SIG-M5 (cell line): ENCODE data around the gene MRPL32.

ENCODE experiments used
- DNase-seq: peaks from one replicate; lab custom pipeline; 2025; lab: John Stamatoyannopoulos, UW

Gene MRPL32

GRCh38 chr7:42964849-42965805 lies 33.0 kb downstream of the MRPL32 start:
- DNase-seq = no peak

- no peak for DNase-seq
These were observed 35.2 kb downstream of the MRPL32 start for GRCh38 chr7:42967391-42967790.

GRCh38 chr7:42972699-42973500 lies 40.7 kb downstream of the MRPL32 start:
- no peak for DNase-seq

- DNase-seq = no peak
These were observed 44.2 kb downstream of the MRPL32 start for GRCh38 chr7:42976371-42976770.

- no peak for DNase-seq
These were observed 46.3 kb downstream of the MRPL32 start for GRCh38 chr7:42978496-42978895.

GRCh38 chr7:42980084-42980483 lies 47.9 kb downstream of the MRPL32 start:
- DNase-seq = no peak

- DNase-seq = no peak
These were observed 48.3 kb downstream of the MRPL32 start for GRCh38 chr7:42980514-42980913.

DNA sequence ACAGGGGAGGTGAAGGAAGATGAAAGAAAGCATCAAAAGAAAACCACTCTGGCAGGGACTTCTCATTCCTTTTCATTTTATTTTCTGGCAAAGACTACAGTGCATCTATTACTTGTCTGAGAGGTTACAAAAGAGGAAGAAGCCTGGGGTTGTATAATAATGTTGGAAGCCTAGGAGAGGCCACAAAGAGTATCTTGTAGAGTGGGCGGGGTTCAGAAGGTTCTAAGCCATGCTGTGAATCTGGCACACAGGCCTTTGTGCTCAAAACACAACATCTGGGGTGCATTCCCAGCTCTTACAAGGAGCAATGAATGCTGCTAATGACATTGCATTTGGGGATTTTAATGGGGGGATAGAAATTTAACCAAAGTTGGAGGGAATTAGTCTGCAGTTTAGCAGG lies 49.4 kb downstream of the MRPL32 start:
- no peak for DNase-seq

GRCh38 chr7:42982604-42983115 lies 50.5 kb downstream of the MRPL32 start:
- no peak for DNase-seq

DNA sequence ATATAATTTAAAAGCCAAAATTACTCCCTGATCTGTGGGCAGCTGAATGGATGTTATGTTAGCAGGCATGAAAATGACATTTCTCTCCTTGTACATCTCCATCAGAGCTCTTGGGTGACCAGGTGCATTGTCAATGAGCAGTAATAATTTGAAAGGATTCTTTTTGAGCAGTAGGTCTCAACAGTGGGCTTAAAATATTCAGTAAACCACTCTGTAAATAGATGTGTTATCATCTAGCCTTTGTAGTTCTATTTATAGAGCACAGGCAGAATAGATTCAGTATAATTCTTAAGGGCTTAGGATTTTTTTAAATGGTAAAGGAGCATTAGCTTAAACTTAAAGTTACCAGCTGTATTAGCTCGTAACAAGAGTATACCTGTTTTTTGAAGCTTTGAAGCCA lies 52.0 kb downstream of the MRPL32 start:
- no peak for DNase-seq

DNA sequence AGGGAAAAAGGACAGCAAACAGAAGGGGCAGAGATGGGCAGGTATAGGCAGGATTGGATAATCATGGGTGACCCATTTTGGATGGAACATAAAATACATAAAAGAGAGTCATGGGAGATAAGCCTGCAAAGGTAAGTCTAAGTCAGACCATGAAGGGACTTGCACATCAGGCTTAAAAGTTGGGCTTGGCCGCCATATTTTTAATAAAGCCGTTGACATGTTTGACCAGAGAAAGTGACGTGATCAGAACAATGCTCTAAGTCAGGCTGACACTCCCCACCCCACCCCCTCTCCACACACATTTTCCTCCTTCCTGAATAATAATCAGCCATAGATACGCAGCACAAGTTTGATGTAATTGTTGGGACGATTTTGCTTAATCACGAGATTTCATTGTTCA lies 54.0 kb downstream of the MRPL32 start:
- DNase-seq = no peak

GRCh38 chr7:42986781-42987248 lies 54.6 kb downstream of the MRPL32 start:
- DNase-seq = no peak
